ENCODE results near the gene SLC38A7.
"Not testable (repeated sequence)": the region's sequence is repeated elsewhere in the genome, so short reads cannot be mapped to it uniquely, and the experiment has no call there.

The SLC38A7 gene

GRCh38 chr16:58670946-58671583 is 13.5 kb downstream of the SLC38A7 start:
- no peak for DNase-seq

GRCh38 chr16:58670177-58670576 is 14.4 kb downstream of the SLC38A7 start:
- DNase-seq, result no peak

GRCh38 chr16:58665200-58665599 is 19.4 kb downstream of the SLC38A7 start:
- DNase-seq, result no peak

- DNase-seq, result peak; percentile 29
Measured at GRCh38 chr16:58661199-58661830, 23.3 kb downstream of the SLC38A7 start.

GRCh38 chr16:58659911-58660310 is 24.7 kb downstream of the SLC38A7 start:
- not testable (repeated sequence) for DNase-seq

- DNase-seq, result no peak
Measured at GRCh38 chr16:58658796-58659211, 25.8 kb downstream of the SLC38A7 start.

- DNase-seq, result no peak
Measured at GRCh38 chr16:58656899-58657298, 27.7 kb downstream of the SLC38A7 start.

GRCh38 chr16:58655215-58655596 is 29.4 kb downstream of the SLC38A7 start:
- DNase-seq, result no peak

GRCh38 chr16:58654560-58655214 is 29.9 kb downstream of the SLC38A7 start:
- no peak for DNase-seq

GRCh38 chr16:58652741-58653140 is 31.8 kb downstream of the SLC38A7 start:
- no peak for DNase-seq

GRCh38 chr16:58651965-58652348 is 32.6 kb downstream of the SLC38A7 start:
- DNase-seq, result no peak

GRCh38 chr16:58649707-58650106 is 34.9 kb downstream of the SLC38A7 start:
- DNase-seq, result no peak

GRCh38 chr16:58647107-58647506 is 37.5 kb downstream of the SLC38A7 start:
- no peak for DNase-seq

- no peak for DNase-seq
Measured at GRCh38 chr16:58644765-58645487, 39.6 kb downstream of the SLC38A7 start.

GRCh38 chr16:58644108-58644507 is 40.5 kb downstream of the SLC38A7 start:
- DNase-seq, result no peak

- no peak for DNase-seq
Measured at GRCh38 chr16:58640949-58641348, 43.6 kb downstream of the SLC38A7 start.

- DNase-seq, result no peak
Measured at GRCh38 chr16:58639836-58640235, 44.7 kb downstream of the SLC38A7 start.

GRCh38 chr16:58639230-58639629 is 45.3 kb downstream of the SLC38A7 start:
- no peak for DNase-seq

GRCh38 chr16:58638148-58639036 is 46.2 kb downstream of the SLC38A7 start:
- DNase-seq, result no peak

GRCh38 chr16:58637021-58637420 is 47.5 kb downstream of the SLC38A7 start:
- not testable (repeated sequence) for DNase-seq

- DNase-seq, result no peak
Measured at GRCh38 chr16:58636466-58636865, 48.1 kb downstream of the SLC38A7 start.

- no peak for DNase-seq
Measured at GRCh38 chr16:58635502-58635901, 49.1 kb downstream of the SLC38A7 start.
